GM12878 (cell line): ENCODE data around the gene TMED5. TPM values are rescaled to one million over a fixed set of nuclear protein-coding genes. Genes with fewer than 3 reads are reported as not detected.

Experiments
- ATAC-seq: fragments of 200-7000 bp; cut with Tn5 transposase; 3 replicates; pipeline ENCODE4 v1.9.1; 2020; ENCODE audit warnings: mild to moderate bottlenecking, moderate library complexity
- BruUV-seq: library from RNA; stranded (reverse); fragments of 400-500 nt; replicated peaks from 2 replicates; lab custom pipeline; 2021; lab: Mats Ljungman, UMichigan
- CTCF ChIA-PET: fragments of 300-600 bp; sonication (Branson Sonifier 250); formaldehyde crosslinking; extraction: SDS; loops from one replicate; lab custom pipeline; 2021; ENCODE audit warnings: inconsistent platforms; lab: Yijun Ruan, JAX
- POLR2A ChIA-PET: fragments of 350-600 bp; formaldehyde crosslinking; extraction: SDS; loops from one replicate; lab custom pipeline; 2021; ENCODE audit warnings: inconsistent platforms; lab: Charles Lee
- RAD21 ChIA-PET: fragments of 300-600 bp; sonication (Branson Sonifier 250); formaldehyde crosslinking; loops from one replicate; lab custom pipeline; 2023; ENCODE audit warnings: antibody characterized with exemption; ENCODE audit not compliant: unreplicated experiment; lab: Charles Lee
- SMC1A ChIA-PET: fragments of 300-600 bp; sonication (Branson Sonifier 250); formaldehyde crosslinking; loops from one replicate; lab custom pipeline; 2023; ENCODE audit not compliant: unreplicated experiment, uncharacterized antibody; lab: Charles Lee
- DNase-seq: peaks from one replicate; pipeline ENCODE4 v3.0.0-alpha.2; 2011; ENCODE audit warnings: low read depth, low spot score
- FAIRE-seq: peaks from 3 replicates; lab custom pipeline; 2011; peaks lifted over from hg19 to GRCh38; lab: Jason Lieb, UNC
- H2AFZ ChIP-seq: 2 replicates; pipeline ENCODE4 v1.6.0; 2011; ENCODE audit warnings: low read depth, low read length, control low read depth; ENCODE audit not compliant: control insufficient read depth
- H3K27ac ChIP-seq: 2 replicates; pipeline ENCODE4 v1.5.1; 2011; ENCODE audit warnings: control low read depth; ENCODE audit not compliant: control insufficient read depth, insufficient read depth
- H3K27me3 ChIP-seq, 2 experiments: replicated peaks in 1 of 2; 2 replicates each; pipeline versions ENCODE4 v1.6.0 to v1.6.1; 2011; ENCODE audit warnings: low read length in 1 of 2; ENCODE audit not compliant: control insufficient read depth in 2 of 2, insufficient read depth in 2 of 2
- H3K36me3 ChIP-seq, 2 experiments: 2 replicates each; pipeline ENCODE4 v1.5.1; 2011; ENCODE audit warnings: low read length in 1 of 2; ENCODE audit not compliant: control insufficient read depth in 2 of 2, insufficient read depth in 2 of 2
- H3K4me1 ChIP-seq: 2 replicates; pipeline ENCODE4 v1.6.1; 2011; ENCODE audit warnings: mild to moderate bottlenecking, low read length, moderate library complexity, mixed read lengths; ENCODE audit not compliant: control insufficient read depth, insufficient read depth
- H3K4me2 ChIP-seq: 2 replicates; pipeline ENCODE4 v1.6.0; 2011; ENCODE audit warnings: control low read depth; ENCODE audit not compliant: control insufficient read depth, insufficient read depth
- H3K4me3 ChIP-seq: fragments of 200-600 bp; sonication (generic); 2 replicates; pipeline ENCODE4 v1.5.1; 2016
- H3K79me2 ChIP-seq: 2 replicates; pipeline ENCODE4 v1.6.0; 2011; ENCODE audit warnings: low read length; ENCODE audit not compliant: control insufficient read depth, insufficient read depth
- H3K9ac ChIP-seq: 2 replicates; pipeline ENCODE4 v1.8.0; 2011; ENCODE audit warnings: low read length, control low read depth, mixed read lengths; ENCODE audit not compliant: control insufficient read depth, insufficient read depth
- H3K9me3 ChIP-seq: replicated peaks from 3 replicates; pipeline ENCODE4 v1.5.1; 2011; ENCODE audit warnings: mild to moderate bottlenecking, low read length; ENCODE audit not compliant: control insufficient read depth, insufficient read depth
- H4K20me1 ChIP-seq: 2 replicates; pipeline ENCODE4 v1.6.0; 2011; ENCODE audit not compliant: control insufficient read depth, insufficient read depth
- CHD4 ChIP-seq: fragments of 200-600 bp; sonication (generic); IDR thresholded peaks from 2 replicates; pipeline ENCODE4 v1.6.1; 2016; ENCODE audit warnings: mild to moderate bottlenecking
- CREB1 ChIP-seq: IDR thresholded peaks from 2 replicates; pipeline ENCODE4 v1.6.1; 2012; ENCODE audit warnings: low read depth, mild to moderate bottlenecking, inconsistent platforms
- EP300 ChIP-seq, 2 experiments: fragments of 150-350 bp in 1 of 2; IDR thresholded peaks; 2 replicates each; pipeline ENCODE4 v1.6.1; 2011 to 2012; ENCODE audit warnings: low read depth in 2 of 2, low read length in 2 of 2, borderline replicate concordance in 1 of 2, improper control_type of control experiment in 1 of 2, inconsistent platforms in 1 of 2; ENCODE audit not compliant: control insufficient read depth in 1 of 2
- FOS ChIP-seq: IDR thresholded peaks from 3 replicates; pipeline ENCODE4 v1.6.1; 2011; ENCODE audit warnings: borderline replicate concordance; ENCODE audit not compliant: insufficient read length; ENCODE audit errors: extremely low read depth
- FOXK2 ChIP-seq: fragments of 450-650 bp; IDR thresholded peaks from 2 replicates; pipeline ENCODE4 v1.6.1; 2017; ENCODE audit warnings: mild to moderate bottlenecking, moderate library complexity
- GABPA ChIP-seq: IDR thresholded peaks from 2 replicates; pipeline ENCODE4 v1.6.1; 2014; ENCODE audit warnings: antibody characterized with exemption, low read depth, mild to moderate bottlenecking, inconsistent platforms
- JUND ChIP-seq: IDR thresholded peaks from 2 replicates; pipeline ENCODE4 v1.6.1; 2012; ENCODE audit warnings: low read depth, mild to moderate bottlenecking, low read length, improper control_type of control experiment, moderate library complexity
- MXI1 ChIP-seq: fragments of 150-350 bp; IDR thresholded peaks from 2 replicates; pipeline ENCODE4 v1.6.1; 2011; ENCODE audit warnings: low read depth, mild to moderate bottlenecking, inconsistent platforms, low read length, improper control_type of control experiment
- NFIC ChIP-seq: IDR thresholded peaks from 2 replicates; pipeline ENCODE4 v1.6.1; 2012; ENCODE audit warnings: low read depth, mild to moderate bottlenecking, inconsistent platforms, low read length, moderate library complexity
- SIN3A ChIP-seq: IDR thresholded peaks from 2 replicates; pipeline ENCODE4 v1.6.1; 2012; ENCODE audit warnings: low read depth, low read length, improper control_type of control experiment
- SMC3 ChIP-seq: IDR thresholded peaks from 2 replicates; pipeline ENCODE4 v1.6.1; 2011; ENCODE audit warnings: low read length, improper control_type of control experiment, borderline replicate concordance
- USF2 ChIP-seq: IDR thresholded peaks from 2 replicates; pipeline ENCODE4 v1.6.1; 2011; ENCODE audit warnings: low read depth, low read length, improper control_type of control experiment, borderline replicate concordance
- ZBTB33 ChIP-seq: fragments of 450-650 bp; IDR thresholded peaks from 2 replicates; pipeline ENCODE4 v1.6.1; 2017; ENCODE audit warnings: mild to moderate bottlenecking
- WGBS: methylation state at CpG from one replicate; pipeline ENCODE4 v1.1.6; 2016; ENCODE audit warnings: low lambda C conversion rate; ENCODE audit not compliant: insufficient replicate concordance, insufficient coverage; ENCODE audit errors: missing lambda C conversion rate; 5-methylcytosine and 5-hydroxymethylcytosine counted together
- in situ Hi-C: fragments of 300-500 bp; cut with MboI; formaldehyde crosslinking; loops from 9 replicates; pipeline ENCODE4 v1.14.3; 2018; ENCODE audit warnings: mixed read lengths
- intact Hi-C: fragments of 100-400 bp; cut with micrococcal nuclease; formaldehyde crosslinking; loops from one replicate; pipeline ENCODE4 v1.14.2; 2022; ENCODE audit not compliant: unreplicated experiment
- polyA plus RNA-seq, 11 experiments: library from polyadenylated mRNA; depleted of rRNA in 4 of 11; unstranded in 6 of 11; stranded (reverse) in 5 of 11; fragments of >200 nt; fragmentation: Nextera tagmentation in 4 of 11; fragmentation: Illumina TruSeq in 1 of 11; extraction: Ambion mirVana in 4 of 11; extraction: Trizol in 1 of 11; gene quantifications; 1 replicate in 1 of 11; 2 replicates in 10 of 11; pipeline versions ENCODE4 v1.2.1 to v1.2.3, GENCODE V29; 2011 to 2016; ENCODE audit warnings: inconsistent platforms in 2 of 11, missing spikeins in 2 of 11, low read depth in 1 of 11
- total RNA-seq, 4 experiments: library from RNA; depleted of rRNA in 3 of 4; stranded (reverse); fragments of >200 nt in 3 of 4; fragmentation: Illumina TruSeq in 1 of 4; extraction: Trizol in 1 of 4; gene quantifications; 2 replicates each; pipeline versions ENCODE4 v1.2.1 to v1.2.3, GENCODE V29; 2013 to 2021

The TMED5 gene
- total and polyA plus RNA-seq, 10 of the 15 experiments (the other 5 are each of a cell fraction or from before 2014, with no cell fraction given): 18.5 to 80.6 (median 54.0) TPM

DNA sequence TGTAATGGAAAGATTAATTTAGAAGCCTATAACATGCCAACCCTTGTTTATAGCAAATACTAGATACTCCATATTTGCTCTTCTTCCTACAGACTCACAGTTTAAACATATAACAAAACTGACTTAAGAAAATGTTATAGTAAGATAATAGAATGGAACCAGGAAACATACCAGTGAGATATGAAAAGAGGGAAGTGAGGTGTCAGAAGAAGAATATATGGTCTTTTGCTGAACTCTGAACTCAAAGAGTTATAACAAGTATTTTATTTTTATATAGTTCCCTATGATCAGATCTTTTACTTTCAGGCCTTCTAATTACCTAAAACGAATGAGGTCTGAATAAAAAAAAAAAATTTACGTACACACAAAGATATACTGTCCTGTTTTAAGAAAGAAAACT, 20.9 kb downstream of the TMED5 start:
- H3K4me3 ChIP-seq: no peak overlapping the region
- SMC1A ChIA-PET: interaction anchor here (1.0 to 2.4 kb wide), 6 partner anchors 10 to 79 kb away, joined by 3 to 7 read pairs (median 4); no protein-coding TSS in a partner anchor
- peaks cover 2 to 19% of the 10 kb centered on the region in 2 experiments for H3K36me3 ChIP-seq
- intact Hi-C loops: no loop called here
- in situ Hi-C loops: no loop called here
- no peak overlapping the region for H3K4me2 ChIP-seq
- TF ChIP-seq SMC3 (no peak), CHD4 (no peak), ZBTB33 (no peak), FOXK2 (no peak), FOS (no peak), GABPA (no peak), NFIC (no peak), CREB1 (no peak), USF2 (no peak), JUND (no peak), SIN3A (no peak), MXI1 (no peak), EP300 (IDR thresholded peaks at IDR 0.05; ENCODE audit: borderline replicate concordance in 1 of 2, control insufficient read depth in 1 of 2, low read depth in 2 of 2, low read length in 2 of 2) (no peak)
- TF ChIP-seq, all 136 proteins: peak for 0
- BruUV-seq: no TSS peak
- Histone ChIP-seq H3K27ac (no peak overlapping the region), H3K9me3 (no peaks in the 10 kb centered on the region; the same call in 2 of the 3 replicates), H3K9ac (no peak overlapping the region), H2AFZ (no peak overlapping the region), H3K4me1 (no peaks in the 10 kb centered on the region), H4K20me1 (no peaks in the 10 kb centered on the region), H3K79me2 (peaks cover 24% of the 10 kb centered on the region), H3K27me3 (no peaks in the 10 kb centered on the region)
- DNase-seq (no peak), ATAC-seq (no peak), FAIRE-seq (no peak)
- ChIA-PET CTCF (interaction anchor here (1.0 kb wide), 2 partner anchors 33 to 113 kb away, joined by 3 read pairs; no protein-coding TSS in a partner anchor), POLR2A (interaction anchor here (0.5 to 1.1 kb wide), 2 partner anchors 9 to 20 kb away, joined by 4 read pairs; no protein-coding TSS in a partner anchor), RAD21 (no interaction called here)
- 93% methylated on average over 2 of the region's 2 CpGs for WGBS
